Mucosa of descending colon (tissue), 3 donors: ENCODE measurements around the gene IKZF4. TPM values are rescaled to one million over a fixed set of nuclear protein-coding genes. Genes with fewer than 3 reads are reported as not detected.

Experiments used
- ATAC-seq: fragments of 200-7000 bp; cut with Tn5 transposase; one replicate; pipeline ENCODE4 v1.9.1; 2020; ENCODE audit warnings: mild to moderate bottlenecking, moderate library complexity
- DNase-seq, 3 donors: peaks; one replicate each; pipeline ENCODE4 v3.0.0-alpha.2; 2020
- H3K36me3 ChIP-seq: fragments of 200-600 bp; one replicate; pipeline ENCODE4 v1.8.0; 2021; ENCODE audit warnings: low read depth, mild to moderate bottlenecking
- H3K4me1 ChIP-seq: fragments of 200-600 bp; one replicate; pipeline ENCODE4 v1.8.0; 2021; ENCODE audit warnings: low read depth, mild to moderate bottlenecking
- H3K4me3 ChIP-seq: fragments of 200-600 bp; one replicate; pipeline ENCODE4 v1.8.0; 2021; ENCODE audit warnings: mild to moderate bottlenecking
- H3K9me3 ChIP-seq: fragments of 200-600 bp; one replicate; pipeline ENCODE4 v1.8.0; 2021; ENCODE audit warnings: mild to moderate bottlenecking
- intact Hi-C, 2 donors: fragments of 100-400 bp; cut with DNase I in 1 of 2; cut with micrococcal nuclease in 1 of 2; formaldehyde crosslinking; loops; one replicate each; pipeline versions ENCODE4 v1.11.0 to v1.11.1; 2022; cut with DNase I, micrococcal nuclease
- total RNA-seq, 3 donors: library from RNA; stranded (reverse); fragmentation: NEBNext Ultra II Directional in 2 of 3; extraction: Animal tissue kit (Norgen Biotek cat#: 25700) in 2 of 3; gene quantifications; one replicate each; pipeline versions ENCODE4 v1.2.1 to v1.2.4, GENCODE V29; 2021 to 2023
- TF ChIP-seq, protein P1 (sequence below): fragments of 200-600 bp; IDR thresholded peaks from one replicate; pipeline ENCODE4 v1.8.0; 2022; ENCODE audit warnings: antibody characterized with exemption, mild to moderate bottlenecking
- donor health status: DM: no; HTN: no; CAD: no; lungs with moderate emphysema.
- donor health status: DM: no; HTN: no; CAD: no.
- donor health status: DM: no; HTN: yes; CAD: no.

Gene IKZF4
- total RNA-seq, 3 donors from 2014 or later, result 3.5 to 9.1 (median 7.2) TPM

DNA sequence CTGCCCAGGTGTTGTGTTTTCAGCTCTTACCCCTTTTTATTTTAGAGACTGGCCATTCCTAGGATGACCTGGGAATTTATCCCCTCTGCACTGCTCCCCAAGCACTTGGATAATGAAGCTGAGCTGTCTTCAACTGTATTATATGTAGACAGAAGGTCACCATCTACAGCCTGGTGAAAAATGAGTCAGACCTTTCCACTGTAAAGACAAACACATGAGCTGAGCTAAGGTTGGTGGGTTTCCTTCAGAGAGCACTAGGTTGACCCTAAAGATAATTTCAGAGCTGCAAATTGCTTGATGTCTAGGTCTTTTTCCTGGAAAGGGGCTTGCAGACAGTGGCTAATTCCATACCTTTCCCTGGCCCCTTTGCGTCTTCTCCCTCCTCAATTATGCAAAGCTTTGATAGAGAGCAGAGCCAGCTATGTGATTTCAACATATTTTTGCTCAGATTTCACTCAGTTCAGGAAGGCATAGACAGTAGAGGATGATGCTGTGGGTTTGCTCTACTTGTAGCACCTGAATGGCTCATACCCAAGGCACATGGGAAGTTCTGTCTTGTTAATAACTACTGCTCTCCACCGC, 9.2 kb upstream of the IKZF4 start:
- TF ChIP-seq, protein P1, sequence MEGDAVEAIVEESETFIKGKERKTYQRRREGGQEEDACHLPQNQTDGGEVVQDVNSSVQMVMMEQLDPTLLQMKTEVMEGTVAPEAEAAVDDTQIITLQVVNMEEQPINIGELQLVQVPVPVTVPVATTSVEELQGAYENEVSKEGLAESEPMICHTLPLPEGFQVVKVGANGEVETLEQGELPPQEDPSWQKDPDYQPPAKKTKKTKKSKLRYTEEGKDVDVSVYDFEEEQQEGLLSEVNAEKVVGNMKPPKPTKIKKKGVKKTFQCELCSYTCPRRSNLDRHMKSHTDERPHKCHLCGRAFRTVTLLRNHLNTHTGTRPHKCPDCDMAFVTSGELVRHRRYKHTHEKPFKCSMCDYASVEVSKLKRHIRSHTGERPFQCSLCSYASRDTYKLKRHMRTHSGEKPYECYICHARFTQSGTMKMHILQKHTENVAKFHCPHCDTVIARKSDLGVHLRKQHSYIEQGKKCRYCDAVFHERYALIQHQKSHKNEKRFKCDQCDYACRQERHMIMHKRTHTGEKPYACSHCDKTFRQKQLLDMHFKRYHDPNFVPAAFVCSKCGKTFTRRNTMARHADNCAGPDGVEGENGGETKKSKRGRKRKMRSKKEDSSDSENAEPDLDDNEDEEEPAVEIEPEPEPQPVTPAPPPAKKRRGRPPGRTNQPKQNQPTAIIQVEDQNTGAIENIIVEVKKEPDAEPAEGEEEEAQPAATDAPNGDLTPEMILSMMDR, result no peak
- ATAC-seq (no peak), DNase-seq (no peak)
- H3K9me3 ChIP-seq, result no peaks in the 10 kb centered on the region
- no peak overlapping the region for H3K4me3 ChIP-seq
- intact Hi-C loops, result no loop called here
- no peaks in the 10 kb centered on the region for H3K36me3 ChIP-seq
- peaks cover 18% of the 10 kb centered on the region for H3K4me1 ChIP-seq

- Histone ChIP-seq H3K36me3 (no peaks in the 10 kb centered on the region), H3K4me1 (peaks cover 18% of the 10 kb centered on the region), H3K4me3 (no peak overlapping the region), H3K9me3 (no peaks in the 10 kb centered on the region)
- DNase-seq (no peak), ATAC-seq (peak; percentile 6)
- intact Hi-C loops, result no loop called here
- TF ChIP-seq, protein P1, result no peak
Observed at GRCh38 chr12:56013482-56013881, 7.4 kb upstream of the IKZF4 start.

DNA sequence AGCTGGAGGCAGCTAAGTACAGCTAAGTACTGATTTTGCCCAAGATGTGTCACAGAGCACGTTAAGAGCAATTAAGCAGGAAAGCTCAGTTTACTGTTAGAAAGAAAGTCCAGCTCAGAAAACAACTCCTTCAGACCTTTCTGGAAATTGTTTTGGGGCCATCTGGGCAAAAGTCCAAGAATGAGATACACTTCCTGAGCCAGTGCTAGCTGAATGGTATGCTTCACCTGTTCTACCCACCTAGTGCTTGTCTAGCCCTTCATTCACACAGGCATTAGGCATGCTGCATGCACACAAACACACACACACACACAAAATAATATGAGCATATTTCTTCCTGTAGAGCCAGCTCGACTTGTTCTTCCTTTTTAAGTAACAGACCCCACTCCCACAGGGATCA, 6.6 kb upstream of the IKZF4 start:
- no peaks in the 10 kb centered on the region for H3K36me3 ChIP-seq
- H3K4me3 ChIP-seq, result no peak overlapping the region
- intact Hi-C loops, result no loop called here
- peaks cover 18% of the 10 kb centered on the region for H3K4me1 ChIP-seq
- TF ChIP-seq, protein P1, result no peak
- H3K9me3 ChIP-seq, result no peaks in the 10 kb centered on the region
- peak; percentile 10 for ATAC-seq
- DNase-seq, result no peak

- Histone ChIP-seq H3K4me1 (peaks cover 18% of the 10 kb centered on the region), H3K9me3 (no peaks in the 10 kb centered on the region), H3K4me3 (no peak overlapping the region), H3K36me3 (no peaks in the 10 kb centered on the region)
- intact Hi-C loops, result no loop called here
- DNase-seq, result no peak
- TF ChIP-seq, protein P1, result no peak
- no peak for ATAC-seq
Observed at GRCh38 chr12:56017181-56017580, 3.7 kb upstream of the IKZF4 start.

DNA sequence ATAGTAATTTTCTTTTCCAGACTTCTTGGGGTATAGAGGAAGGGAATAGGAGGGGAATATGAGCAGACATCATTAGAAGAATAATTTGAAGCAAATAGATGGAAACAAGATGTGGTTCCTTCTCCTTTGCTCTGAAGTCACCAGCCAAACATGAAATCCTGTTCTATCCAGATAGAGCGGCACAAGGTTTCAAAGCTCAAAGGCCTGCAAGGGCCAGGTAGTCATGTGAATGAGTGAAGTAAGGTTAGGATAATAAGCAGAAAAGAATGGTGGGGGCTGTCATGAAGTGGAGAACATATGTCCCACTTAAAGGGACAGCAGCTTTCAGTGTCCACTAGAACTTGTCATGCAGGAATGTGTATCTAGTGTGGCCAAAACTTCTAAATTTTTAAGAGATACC, 2.5 kb upstream of the IKZF4 start:
- intact Hi-C loops, result no loop called here
- TF ChIP-seq, protein P1, result no peak
- DNase-seq (no peak), ATAC-seq (no peak)
- Histone ChIP-seq H3K4me1 (peaks cover 16% of the 10 kb centered on the region), H3K4me3 (no peak overlapping the region), H3K36me3 (no peaks in the 10 kb centered on the region), H3K9me3 (no peaks in the 10 kb centered on the region)
